ENCODE measurements around the gene ZNF672. TPM values are rescaled to one million over a fixed set of nuclear protein-coding genes. Genes with fewer than 3 reads are reported as not detected.
A peak's percentile ranks its signal among the peaks of the same experiment; 100 is the strongest.

Gene ZNF672
- total and polyA plus RNA-seq, 2 of the 13 experiments (the other 11 are each of a cell fraction or from before 2014, with no cell fraction given) = 17.2 to 22.9 TPM

- no peak for TF ChIP-seq NKX3-1 (CRISPR knock-in tag; IDR thresholded peaks at IDR 0.05)
- no peak for TF ChIP-seq ZNF879 (CRISPR knock-in tag; IDR thresholded peaks at IDR 0.05)
- TF ChIP-seq, protein P1, sequence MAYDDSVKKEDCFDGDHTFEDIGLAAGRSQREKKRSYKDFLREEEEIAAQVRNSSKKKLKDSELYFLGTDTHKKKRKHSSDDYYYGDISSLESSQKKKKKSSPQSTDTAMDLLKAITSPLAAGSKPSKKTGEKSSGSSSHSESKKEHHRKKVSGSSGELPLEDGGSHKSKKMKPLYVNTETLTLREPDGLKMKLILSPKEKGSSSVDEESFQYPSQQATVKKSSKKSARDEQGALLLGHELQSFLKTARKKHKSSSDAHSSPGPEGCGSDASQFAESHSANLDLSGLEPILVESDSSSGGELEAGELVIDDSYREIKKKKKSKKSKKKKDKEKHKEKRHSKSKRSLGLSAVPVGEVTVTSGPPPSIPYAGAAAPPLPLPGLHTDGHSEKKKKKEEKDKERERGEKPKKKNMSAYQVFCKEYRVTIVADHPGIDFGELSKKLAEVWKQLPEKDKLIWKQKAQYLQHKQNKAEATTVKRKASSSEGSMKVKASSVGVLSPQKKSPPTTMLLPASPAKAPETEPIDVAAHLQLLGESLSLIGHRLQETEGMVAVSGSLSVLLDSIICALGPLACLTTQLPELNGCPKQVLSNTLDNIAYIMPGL (CRISPR knock-in tag; IDR thresholded peaks at IDR 0.05; ENCODE audit: borderline replicate concordance in 1 of 2, low read depth in 1 of 2) = peak; percentile 17 to 95; a peak in 2 of 4 replicates
- no peak for TF ChIP-seq ZNF652 (CRISPR knock-in tag; IDR thresholded peaks at IDR 0.05; ENCODE audit: borderline replicate concordance, low read depth)
- TF ChIP-seq CHCHD3 (CRISPR knock-in tag; IDR thresholded peaks at IDR 0.05) = no peak
- TF ChIP-seq, protein P2, sequence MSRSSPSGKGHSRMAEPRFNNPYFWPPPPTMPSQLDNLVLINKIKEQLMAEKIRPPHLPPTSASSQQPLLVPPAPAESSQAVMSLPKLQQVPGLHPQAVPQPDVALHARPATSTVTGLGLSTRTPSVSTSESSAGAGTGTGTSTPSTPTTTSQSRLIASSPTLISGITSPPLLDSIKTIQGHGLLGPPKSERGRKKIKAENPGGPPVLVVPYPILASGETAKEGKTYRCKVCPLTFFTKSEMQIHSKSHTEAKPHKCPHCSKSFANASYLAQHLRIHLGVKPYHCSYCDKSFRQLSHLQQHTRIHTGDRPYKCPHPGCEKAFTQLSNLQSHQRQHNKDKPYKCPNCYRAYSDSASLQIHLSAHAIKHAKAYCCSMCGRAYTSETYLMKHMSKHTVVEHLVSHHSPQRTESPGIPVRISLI (CRISPR knock-in tag; IDR thresholded peaks at IDR 0.05; ENCODE audit: borderline replicate concordance) = 0 out of 2 replicates have a peak, but pooled peaks have one; percentile 19
- TF ChIP-seq SSRP1 (CRISPR knock-in tag; IDR thresholded peaks at IDR 0.05) = 0 out of 2 replicates have a peak, but pooled peaks have one; percentile 23
- TF ChIP-seq, protein P3, sequence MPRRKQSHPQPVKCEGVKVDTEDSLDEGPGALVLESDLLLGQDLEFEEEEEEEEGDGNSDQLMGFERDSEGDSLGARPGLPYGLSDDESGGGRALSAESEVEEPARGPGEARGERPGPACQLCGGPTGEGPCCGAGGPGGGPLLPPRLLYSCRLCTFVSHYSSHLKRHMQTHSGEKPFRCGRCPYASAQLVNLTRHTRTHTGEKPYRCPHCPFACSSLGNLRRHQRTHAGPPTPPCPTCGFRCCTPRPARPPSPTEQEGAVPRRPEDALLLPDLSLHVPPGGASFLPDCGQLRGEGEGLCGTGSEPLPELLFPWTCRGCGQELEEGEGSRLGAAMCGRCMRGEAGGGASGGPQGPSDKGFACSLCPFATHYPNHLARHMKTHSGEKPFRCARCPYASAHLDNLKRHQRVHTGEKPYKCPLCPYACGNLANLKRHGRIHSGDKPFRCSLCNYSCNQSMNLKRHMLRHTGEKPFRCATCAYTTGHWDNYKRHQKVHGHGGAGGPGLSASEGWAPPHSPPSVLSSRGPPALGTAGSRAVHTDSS (CRISPR knock-in tag; conservative IDR thresholded peaks at IDR 0.05) = no peak
- no peak for TF ChIP-seq YEATS2 (CRISPR knock-in tag; IDR thresholded peaks at IDR 0.05; ENCODE audit: borderline replicate concordance)
- 0 out of 2 replicates have a peak, but pooled peaks have one; percentile 4 for TF ChIP-seq ZNF770 (CRISPR knock-in tag; IDR thresholded peaks at IDR 0.05)
- TF ChIP-seq SALL2 (CRISPR knock-in tag; IDR thresholded peaks at IDR 0.05) = no peak
- no peak for TF ChIP-seq KLF9 (CRISPR knock-in tag; IDR thresholded peaks at IDR 0.05; ENCODE audit: low read depth)
- TF ChIP-seq, protein P4, sequence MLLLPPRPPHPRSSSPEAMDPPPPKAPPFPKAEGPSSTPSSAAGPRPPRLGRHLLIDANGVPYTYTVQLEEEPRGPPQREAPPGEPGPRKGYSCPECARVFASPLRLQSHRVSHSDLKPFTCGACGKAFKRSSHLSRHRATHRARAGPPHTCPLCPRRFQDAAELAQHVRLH (CRISPR knock-in tag; IDR thresholded peaks at IDR 0.05; ENCODE audit: borderline replicate concordance, low read depth) = 0 out of 2 replicates have a peak, but pooled peaks have one; percentile 23
- 0 out of 2 replicates have a peak, but pooled peaks have one; percentile 55 for TF ChIP-seq ZIK1 (CRISPR knock-in tag; IDR thresholded peaks at IDR 0.05; ENCODE audit: borderline replicate concordance, low read depth)
- no peak for TF ChIP-seq HNRNPL (IDR thresholded peaks at IDR 0.05; ENCODE audit: low read depth, low read length)
- no peak for TF ChIP-seq ZMAT3 (CRISPR knock-in tag; conservative IDR thresholded peaks at IDR 0.05)
- no peak for TF ChIP-seq FOSL2 (CRISPR knock-in tag; IDR thresholded peaks at IDR 0.05)
- TF ChIP-seq THYN1 (CRISPR knock-in tag; IDR thresholded peaks at IDR 0.05; ENCODE audit: borderline replicate concordance, low read depth) = no peak
- peak; percentile 14 for TF ChIP-seq ARNTL (CRISPR knock-in tag; IDR thresholded peaks at IDR 0.05)
- TF ChIP-seq GLI4 (CRISPR knock-in tag; IDR thresholded peaks at IDR 0.05; ENCODE audit: borderline replicate concordance) = peak; percentile 45; the same call in 1 of the 2 replicates
- TF ChIP-seq, protein P5, sequence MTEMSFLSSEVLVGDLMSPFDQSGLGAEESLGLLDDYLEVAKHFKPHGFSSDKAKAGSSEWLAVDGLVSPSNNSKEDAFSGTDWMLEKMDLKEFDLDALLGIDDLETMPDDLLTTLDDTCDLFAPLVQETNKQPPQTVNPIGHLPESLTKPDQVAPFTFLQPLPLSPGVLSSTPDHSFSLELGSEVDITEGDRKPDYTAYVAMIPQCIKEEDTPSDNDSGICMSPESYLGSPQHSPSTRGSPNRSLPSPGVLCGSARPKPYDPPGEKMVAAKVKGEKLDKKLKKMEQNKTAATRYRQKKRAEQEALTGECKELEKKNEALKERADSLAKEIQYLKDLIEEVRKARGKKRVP (CRISPR knock-in tag; IDR thresholded peaks at IDR 0.05) = no peak
Observed at GRCh38 chr1:248858096-248858890, 20.3 kb downstream of the ZNF672 start (continued).

All from HepG2 (cell line).